Ascending aorta (tissue), 2 donors: Measurements from ENCODE around the gene P2RX3. TPM values are rescaled to one million over a fixed set of nuclear protein-coding genes. Genes with fewer than 3 reads are reported as not detected.
"Not testable (repeated sequence)": the region's sequence is repeated elsewhere in the genome, so short reads cannot be mapped to it uniquely, and the experiment has no call there.

ENCODE experiments used
- DNase-seq, 2 donors: peaks; one replicate each; pipeline ENCODE4 v3.0.0-alpha.2; 2019; ENCODE audit warnings: low spot score in 2 of 2
- H3K27ac ChIP-seq, 2 donors: fragments of 200-600 bp; sonication (generic); one replicate each; pipeline ENCODE4 v1.5.1; 2016 to 2017; ENCODE audit warnings: mild to moderate bottlenecking in 1 of 2
- H3K27me3 ChIP-seq: fragments of 200-600 bp; sonication (generic); one replicate; pipeline ENCODE4 v1.5.1; 2017
- H3K36me3 ChIP-seq, 2 donors: fragments of 200-600 bp; sonication (generic); one replicate each; pipeline ENCODE4 v1.5.1; 2016
- H3K4me1 ChIP-seq, 2 donors: fragments of 200-600 bp; sonication (generic); one replicate each; pipeline ENCODE4 v1.5.1; 2016 to 2017; ENCODE audit warnings: mild to moderate bottlenecking in 1 of 2
- H3K4me3 ChIP-seq, 2 donors: fragments of 200-600 bp; sonication (generic); one replicate each; pipeline ENCODE4 v1.5.1; 2016 to 2017; ENCODE audit warnings: mild to moderate bottlenecking in 1 of 2
- H3K9me3 ChIP-seq, 2 donors: fragments of 200-600 bp; sonication (generic); one replicate each; pipeline ENCODE4 v1.5.1; 2016
- CTCF ChIP-seq, 3 experiments: fragments of 200-600 bp in 2 of 3; fragments of 450-650 bp in 1 of 3; sonication (generic) in 2 of 3; IDR thresholded peaks; one replicate each; pipeline ENCODE4 v1.5.1; 2016 to 2019; ENCODE audit warnings: antibody characterized with exemption in 3 of 3, mild to moderate bottlenecking in 1 of 3, moderate library complexity in 1 of 3
- intact Hi-C: fragments of 100-400 bp; cut with DNase I; formaldehyde crosslinking; loops from one replicate; pipeline ENCODE4 v1.15.1; 2023
- total RNA-seq: library from RNA; depleted of rRNA; stranded (reverse); fragments of >200 nt; gene quantifications from one replicate; pipeline ENCODE4 v1.1.0, GENCODE V29; 2016

P2RX3 gene
- total RNA-seq, 1 donor from 2014 or later = not detected

DNA sequence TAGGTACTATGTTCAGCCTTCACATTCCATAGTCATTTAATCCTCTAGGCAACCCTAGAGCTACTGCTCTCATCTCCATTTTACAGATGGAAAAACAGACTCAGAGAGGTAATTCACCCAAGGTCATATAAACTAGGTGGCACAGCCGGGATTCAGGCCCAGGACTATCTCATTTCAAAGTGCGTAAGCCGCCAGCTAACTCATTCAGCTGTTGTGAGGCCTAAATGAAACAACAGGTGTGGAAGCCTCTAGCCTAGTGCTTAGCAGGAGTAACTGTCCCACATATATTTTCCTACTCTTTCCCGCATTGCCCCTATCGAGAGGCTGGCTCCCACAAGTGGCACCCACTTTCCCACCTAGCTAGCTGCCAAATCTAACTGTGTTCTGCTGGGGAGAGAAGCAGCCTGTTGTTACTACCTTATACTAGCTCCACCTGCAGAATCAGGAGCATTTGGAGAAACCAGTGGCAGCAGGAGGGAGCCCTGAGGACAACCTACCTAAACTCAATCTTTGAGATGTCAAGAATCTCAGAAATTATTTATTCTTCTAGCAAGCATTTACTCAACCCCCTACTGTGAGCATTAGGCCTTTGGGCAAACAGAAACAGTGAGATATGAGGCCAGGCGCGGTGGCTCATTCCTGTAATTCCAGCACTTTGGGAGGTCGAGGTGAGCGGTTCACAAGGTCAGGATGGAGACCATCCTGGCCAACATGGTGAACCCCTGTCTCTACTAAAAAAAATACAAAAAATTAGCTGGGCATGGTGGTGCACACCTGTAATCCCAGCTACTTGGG is 21.9 kb downstream of the P2RX3 start:
- Histone ChIP-seq H3K36me3 (no peaks in the 10 kb centered on the region), H3K4me1 (no peaks in the 10 kb centered on the region), H3K27ac (no peak overlapping the region), H3K9me3 (no peaks in the 10 kb centered on the region), H3K27me3 (no peaks in the 10 kb centered on the region), H3K4me3 (no peak overlapping the region)
- intact Hi-C loops = no loop called here
- DNase-seq = no peak
- TF ChIP-seq CTCF (IDR thresholded peaks at IDR 0.05) = no peak

DNA sequence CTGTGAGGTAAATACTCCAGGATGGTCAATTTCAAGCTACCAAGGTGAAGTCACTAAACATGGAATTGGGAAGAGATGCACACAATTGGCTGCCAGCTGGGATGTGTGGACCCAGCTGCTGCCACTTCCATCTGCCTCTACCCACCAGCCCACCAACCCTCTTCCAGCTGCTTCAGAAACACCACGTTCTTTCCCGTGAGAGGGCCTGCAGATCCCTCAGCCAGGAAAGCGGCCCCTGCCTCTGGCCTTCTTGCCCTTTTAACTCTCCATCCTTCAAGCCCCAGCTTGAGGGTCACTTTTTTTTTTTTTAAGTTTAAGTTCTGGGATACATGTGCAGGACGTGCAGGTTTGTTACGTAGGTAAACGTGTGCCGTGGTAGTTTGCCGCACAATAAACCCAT is 22.8 kb downstream of the P2RX3 start:
- intact Hi-C loops = no loop called here
- DNase-seq = no peak
- TF ChIP-seq CTCF (IDR thresholded peaks at IDR 0.05) = no peak
- Histone ChIP-seq H3K36me3 (no peaks in the 10 kb centered on the region), H3K4me1 (no peaks in the 10 kb centered on the region), H3K4me3 (no peak overlapping the region), H3K27ac (no peak overlapping the region), H3K27me3 (no peaks in the 10 kb centered on the region), H3K9me3 (no peaks in the 10 kb centered on the region)

GRCh38 chr11:57361420-57361819 is 23.3 kb downstream of the P2RX3 start:
- H3K4me1 ChIP-seq, H3K27ac ChIP-seq, H3K27me3 ChIP-seq, intact Hi-C loops, DNase-seq, H3K9me3 ChIP-seq, H3K4me3 ChIP-seq, H3K36me3 ChIP-seq: not testable (repeated sequence)

DNA sequence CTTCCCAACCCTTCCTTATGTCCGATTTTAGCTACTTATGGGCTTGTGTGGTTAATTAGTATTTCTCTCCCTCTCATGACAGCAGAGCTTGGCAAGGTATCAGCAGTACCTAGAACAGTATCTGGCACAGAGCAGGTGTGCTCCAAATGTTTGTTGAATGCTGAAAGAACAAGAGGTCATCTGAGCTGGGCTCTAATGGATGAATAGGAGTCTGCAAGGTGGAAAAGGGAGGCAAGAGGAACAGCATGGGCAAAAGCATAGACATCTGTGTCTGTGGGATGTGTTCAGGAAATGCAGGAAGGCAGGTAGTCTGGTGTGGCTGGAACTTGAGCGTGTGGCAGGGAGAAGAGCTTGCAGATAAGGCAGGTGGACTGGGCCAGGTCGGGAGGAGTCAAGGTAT is 23.8 kb downstream of the P2RX3 start:
- Histone ChIP-seq H3K36me3 (no peaks in the 10 kb centered on the region), H3K9me3 (no peaks in the 10 kb centered on the region), H3K27me3 (no peaks in the 10 kb centered on the region), H3K27ac (no peak overlapping the region), H3K4me3 (no peak overlapping the region), H3K4me1 (no peaks in the 10 kb centered on the region)
- intact Hi-C loops = no loop called here
- TF ChIP-seq CTCF (IDR thresholded peaks at IDR 0.05) = no peak
- no peak for DNase-seq

DNA sequence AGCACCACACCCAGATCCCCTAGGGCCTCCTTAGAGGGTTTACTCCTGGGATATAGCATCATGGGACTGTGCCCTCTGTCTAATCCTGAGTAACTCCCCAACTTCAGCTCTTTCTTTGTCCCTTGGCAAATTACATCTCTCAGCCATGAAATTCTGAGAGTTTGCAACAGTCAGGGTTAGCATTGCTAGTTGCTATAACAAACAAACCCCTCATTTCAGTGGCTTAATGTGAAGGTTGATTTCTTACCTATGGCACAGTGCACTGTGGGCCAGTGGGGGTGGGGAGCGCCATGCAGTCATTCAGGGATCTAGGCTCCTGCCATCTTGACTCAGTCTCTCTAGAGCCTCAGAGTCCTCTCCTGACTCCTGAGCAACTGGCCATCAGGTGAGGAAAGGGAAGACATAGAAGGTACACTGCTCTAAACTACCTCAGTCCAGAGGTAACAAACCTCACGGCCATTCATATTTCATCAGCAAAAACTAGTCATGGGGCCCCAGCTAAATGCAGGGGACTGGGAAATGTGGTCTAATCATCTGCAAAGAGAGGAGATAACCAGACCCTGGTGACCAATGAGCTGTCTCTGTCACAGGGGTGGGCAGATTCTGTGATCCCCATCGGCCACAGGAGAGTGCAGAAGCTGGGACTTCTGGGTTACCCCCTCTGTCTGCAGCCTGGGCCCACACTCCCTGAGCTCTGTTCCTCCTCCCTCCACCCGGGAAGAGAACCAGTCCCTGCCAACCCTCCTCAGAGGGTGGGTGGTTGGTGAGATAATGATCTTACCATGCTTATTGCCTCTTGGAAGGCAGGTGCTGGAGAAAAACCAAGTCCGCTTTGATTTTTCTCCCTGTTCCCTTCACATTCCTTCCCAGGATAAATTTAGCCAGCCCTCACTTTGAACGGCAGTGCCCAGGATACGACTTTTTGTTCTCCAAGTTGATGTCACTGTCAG is 25.3 kb downstream of the P2RX3 start:
- no peaks in the 10 kb centered on the region for H3K9me3 ChIP-seq
- no peak for DNase-seq
- intact Hi-C loops = no loop called here
- no peak overlapping the region for H3K4me3 ChIP-seq
- H3K27me3 ChIP-seq = no peaks in the 10 kb centered on the region
- no peaks in the 10 kb centered on the region for H3K36me3 ChIP-seq
- no peak overlapping the region for H3K27ac ChIP-seq
- no peak for TF ChIP-seq CTCF (IDR thresholded peaks at IDR 0.05)
- no peaks in the 10 kb centered on the region for H3K4me1 ChIP-seq
